Jurkat, Clone E6-1 (cell line): ENCODE data around the gene C15orf39.
"Not testable (repeated sequence)": the region's sequence is repeated elsewhere in the genome, so short reads cannot be mapped to it uniquely, and the experiment has no call there.

Experiments
- DNase-seq: peaks from one replicate; pipeline ENCODE4 v3.0.0-alpha.2; 2011; ENCODE audit warnings: low read depth, low spot score
- H3K4me3 ChIP-seq: 2 replicates; pipeline ENCODE4 v1.5.1; 2011; ENCODE audit warnings: mild to moderate bottlenecking, low read length, control low read depth, moderate library complexity

The C15orf39 gene

GRCh38 chr15:75225951-75226732 is 24.5 kb downstream of the C15orf39 start:
- no peak overlapping the region for H3K4me3 ChIP-seq
- DNase-seq, result no peak

GRCh38 chr15:75227112-75227511 is 25.4 kb downstream of the C15orf39 start:
- not testable (repeated sequence) for DNase-seq, H3K4me3 ChIP-seq

GRCh38 chr15:75227663-75228280 is 26.1 kb downstream of the C15orf39 start:
- no peak for DNase-seq
- no peak overlapping the region for H3K4me3 ChIP-seq

GRCh38 chr15:75228787-75229186 is 27.1 kb downstream of the C15orf39 start:
- no peak overlapping the region for H3K4me3 ChIP-seq
- DNase-seq, result no peak

- no peak overlapping the region for H3K4me3 ChIP-seq
- DNase-seq, result no peak
Observed at GRCh38 chr15:75229191-75230015, 27.7 kb downstream of the C15orf39 start.

- H3K4me3 ChIP-seq, result no peak overlapping the region
- no peak for DNase-seq
Observed at GRCh38 chr15:75230016-75230343, 28.3 kb downstream of the C15orf39 start.

GRCh38 chr15:75230551-75231371 is 29.1 kb downstream of the C15orf39 start:
- H3K4me3 ChIP-seq, result no peak overlapping the region
- no peak for DNase-seq

GRCh38 chr15:75231836-75232235 is 30.2 kb downstream of the C15orf39 start:
- no peak overlapping the region for H3K4me3 ChIP-seq
- no peak for DNase-seq

- no peak for DNase-seq
Observed at GRCh38 chr15:75232252-75232813, 30.7 kb downstream of the C15orf39 start.

GRCh38 chr15:75232826-75233503 is 31.3 kb downstream of the C15orf39 start:
- no peak overlapping the region for H3K4me3 ChIP-seq
- DNase-seq, result no peak

More at GRCh38 chr15:75232252-75232813, 30.7 kb downstream of the C15orf39 start:
- no peak overlapping the region for H3K4me3 ChIP-seq

GRCh38 chr15:75233504-75234190 is 32.0 kb downstream of the C15orf39 start:
- no peak for DNase-seq
- H3K4me3 ChIP-seq, result no peak overlapping the region

- no peak for DNase-seq
- no peak overlapping the region for H3K4me3 ChIP-seq
Observed at GRCh38 chr15:75234191-75234810, 32.6 kb downstream of the C15orf39 start.

GRCh38 chr15:75235051-75235673 is 33.5 kb downstream of the C15orf39 start:
- no peak overlapping the region for H3K4me3 ChIP-seq
- no peak for DNase-seq

- H3K4me3 ChIP-seq, result no peak overlapping the region
- DNase-seq, result no peak
Observed at GRCh38 chr15:75235760-75236729, 34.4 kb downstream of the C15orf39 start.

GRCh38 chr15:75237316-75237982 is 35.8 kb downstream of the C15orf39 start:
- no peak overlapping the region for H3K4me3 ChIP-seq
- no peak for DNase-seq
